Dermis microvascular lymphatic vessel endothelial cell (primary cell): Measurements from ENCODE around the gene ARHGEF16. TPM values are rescaled to one million over a fixed set of nuclear protein-coding genes. Genes with fewer than 3 reads are reported as not detected.

ENCODE experiments used
- DNase-seq, 2 donors: peaks; one replicate each; pipeline versions ENCODE4 v3.0.0 to v3.0.0-alpha.2; 2010; ENCODE audit warnings: low read depth in 2 of 2
- total RNA-seq: library from RNA; depleted of rRNA; stranded (reverse); fragments of >200 nt; gene quantifications from 2 replicates; pipeline ENCODE4 v1.2.1, GENCODE V29; 2014

The ARHGEF16 gene
- total RNA-seq, 1 donor from 2014 or later, result 0.39 TPM

DNA sequence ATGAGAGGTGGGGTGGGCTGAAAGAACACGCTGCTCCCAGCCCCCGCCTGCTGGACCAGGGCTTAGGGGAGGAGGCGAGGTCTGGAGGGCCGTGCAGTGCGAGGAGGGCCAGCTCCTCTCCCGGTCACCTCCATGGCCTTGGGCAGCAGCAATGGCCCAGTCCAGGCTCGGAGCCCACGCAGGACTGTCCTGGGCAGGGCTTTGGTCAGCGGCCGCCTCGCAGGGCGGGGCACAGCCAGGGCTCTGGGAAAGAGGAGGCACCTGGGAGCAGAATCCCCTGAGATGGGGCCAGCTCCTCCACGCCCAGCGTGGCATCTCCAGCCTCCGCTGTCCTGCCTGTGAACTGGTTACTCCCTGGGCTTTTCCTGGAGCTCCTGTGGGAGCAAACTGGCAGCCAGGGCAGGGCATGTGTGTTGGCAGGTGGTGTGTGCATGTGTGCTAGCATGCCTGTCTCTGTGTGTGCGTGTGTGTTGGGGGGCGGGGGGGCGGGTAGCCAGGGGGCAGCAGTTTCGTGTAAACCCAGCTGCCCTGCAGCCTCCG, 27.4 kb downstream of the ARHGEF16 start:
- no peak for DNase-seq

DNA sequence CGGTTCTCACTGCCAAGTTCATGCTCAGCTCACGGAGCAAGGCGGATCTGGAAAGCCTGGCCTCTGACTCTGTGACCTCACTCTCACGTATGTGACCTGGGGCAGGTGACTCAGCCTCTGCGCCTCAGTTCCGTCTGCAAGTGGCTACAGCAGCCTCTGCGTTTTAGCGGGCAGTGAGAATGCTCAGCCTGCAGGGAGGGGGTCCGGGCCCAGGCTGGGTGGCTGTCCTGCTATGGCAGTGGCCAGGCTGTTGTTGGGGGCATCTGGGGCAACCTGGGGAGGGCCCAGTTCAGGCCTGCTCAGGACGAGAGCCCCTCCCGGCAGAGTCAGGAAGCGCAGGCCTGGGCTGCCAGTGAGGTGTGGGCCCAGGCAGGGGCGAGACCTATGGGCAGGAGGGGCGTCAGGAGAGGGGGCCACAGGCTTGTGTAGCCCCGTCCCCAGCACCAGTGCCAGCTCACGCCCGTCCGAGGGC, 27.9 kb downstream of the ARHGEF16 start:
- peak; percentile 26 to 43 for DNase-seq

DNA sequence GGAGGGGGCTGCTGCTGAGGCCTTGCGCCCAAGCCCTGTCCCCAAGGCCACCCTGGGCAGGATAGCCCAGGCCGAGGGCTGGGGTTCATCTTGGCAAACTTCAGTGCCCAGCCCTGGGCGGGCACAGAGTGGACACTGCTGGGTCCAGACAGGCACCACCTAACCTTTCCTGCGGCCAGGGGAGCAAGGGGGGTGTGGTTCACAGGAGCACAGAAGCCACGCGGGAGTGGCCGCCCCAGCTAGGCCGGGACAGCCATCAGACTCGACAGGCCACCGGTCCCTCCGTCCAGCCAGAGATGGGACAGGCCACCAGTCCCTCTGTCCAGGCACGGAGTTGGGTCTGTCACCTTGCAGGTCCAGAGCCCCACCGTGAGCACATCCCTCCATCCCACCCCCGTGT, 28.9 kb downstream of the ARHGEF16 start:
- no peak for DNase-seq

DNA sequence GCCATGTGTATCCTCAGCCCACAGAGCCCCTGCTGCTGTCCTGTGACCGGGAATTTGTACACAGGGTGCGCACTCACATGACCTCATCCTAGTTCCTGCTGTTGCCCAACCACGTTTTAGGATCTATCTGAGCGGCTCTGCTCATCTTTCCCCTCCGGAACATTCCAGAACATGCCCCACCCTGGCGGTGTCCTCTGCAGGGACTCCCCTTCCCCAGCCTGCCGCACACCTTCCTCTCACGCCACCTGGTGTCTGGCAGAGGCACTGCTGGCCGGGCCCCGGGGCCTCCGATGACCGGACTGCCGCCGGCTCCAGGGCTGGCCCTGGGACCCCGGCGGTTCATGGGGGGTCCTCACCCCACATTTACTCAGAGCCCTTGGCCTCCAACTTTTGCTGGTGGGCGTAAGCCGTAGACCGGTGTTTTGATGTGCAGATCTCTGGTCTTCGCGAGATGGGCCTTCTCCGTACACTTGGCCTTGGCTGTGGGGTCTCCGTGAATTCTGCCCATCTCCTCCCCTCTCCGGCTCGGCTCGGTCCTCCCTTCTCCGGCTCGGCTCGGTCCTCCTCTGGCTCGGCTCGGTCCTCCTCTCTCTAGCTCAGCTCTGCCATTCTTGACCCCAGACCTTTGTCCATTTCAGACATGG, 29.5 kb downstream of the ARHGEF16 start:
- DNase-seq, result peak in 1 of 2 donors; percentile 39

DNA sequence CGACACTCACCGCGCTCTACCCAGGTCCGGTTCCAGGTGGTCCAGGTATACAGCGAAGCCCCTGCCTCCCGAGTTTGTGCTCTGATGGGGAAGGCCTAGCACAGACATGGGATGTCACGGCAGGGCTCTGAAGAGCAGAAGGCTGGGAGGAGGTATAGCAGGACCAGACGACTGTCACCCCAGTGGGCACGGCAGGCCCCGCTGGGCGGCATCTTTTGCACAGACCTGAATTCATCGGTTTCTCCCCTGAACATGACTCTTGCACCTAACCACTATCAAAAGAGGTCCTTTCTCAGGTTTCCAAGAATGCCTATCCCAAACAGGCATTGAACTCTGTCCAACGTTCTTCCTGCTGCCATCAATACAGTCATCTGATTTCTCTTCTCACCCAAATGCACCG, 30.6 kb downstream of the ARHGEF16 start:
- DNase-seq, result no peak

DNA sequence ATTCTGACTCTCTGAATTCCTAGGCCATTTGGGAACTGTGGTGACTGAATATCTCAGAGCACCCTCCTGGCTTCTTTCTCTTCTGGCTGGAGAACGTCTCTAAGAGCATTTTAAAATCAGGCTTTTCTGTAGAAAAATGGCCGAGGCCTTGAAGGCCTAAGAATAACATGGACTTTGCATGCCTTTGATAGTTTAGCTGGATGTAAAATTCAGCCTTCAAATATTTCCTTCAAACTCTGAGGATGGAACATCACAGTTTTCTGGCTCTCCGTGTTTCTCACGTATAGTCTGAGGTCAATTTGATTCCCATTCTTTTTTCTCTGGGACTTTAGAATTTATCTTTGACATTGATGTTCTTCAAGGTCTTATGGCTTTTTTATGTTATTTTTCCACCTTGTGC, 34.0 kb downstream of the ARHGEF16 start:
- no peak for DNase-seq

DNA sequence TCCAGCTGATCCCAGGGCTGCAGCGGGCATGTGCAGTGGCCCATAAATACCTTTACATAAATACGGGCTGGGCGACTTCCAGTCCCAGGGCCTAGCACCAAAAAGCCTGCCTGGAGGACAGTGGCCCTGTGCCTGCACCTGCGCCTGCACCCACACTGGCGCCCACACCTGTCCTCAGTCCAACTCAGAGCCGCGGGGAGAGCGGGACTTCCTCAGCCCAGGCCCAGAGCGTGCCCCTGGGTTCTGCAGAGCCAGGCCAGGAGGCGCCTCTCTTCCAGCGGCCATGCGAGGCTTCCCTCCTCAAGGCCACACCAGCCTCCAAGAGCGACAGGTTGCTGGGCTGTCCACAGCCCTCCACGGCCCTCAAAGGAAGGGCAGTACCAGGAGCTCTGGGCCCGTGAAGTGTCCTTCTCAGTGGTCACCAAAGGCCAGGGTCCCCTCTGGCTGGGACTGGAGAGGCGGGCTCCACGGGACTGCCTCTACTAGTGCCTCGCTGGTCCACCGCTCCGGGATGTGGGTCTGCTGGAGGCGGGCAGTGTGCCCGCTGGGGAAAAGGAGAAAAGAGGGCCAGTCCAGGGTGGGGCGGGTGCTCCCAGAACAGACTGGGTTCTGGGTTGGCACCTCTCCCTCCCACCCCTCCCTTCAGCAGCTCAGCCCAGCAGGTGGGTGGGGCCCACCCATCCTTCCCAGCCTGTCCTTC, 35.7 kb downstream of the ARHGEF16 start:
- DNase-seq, result no peak

DNA sequence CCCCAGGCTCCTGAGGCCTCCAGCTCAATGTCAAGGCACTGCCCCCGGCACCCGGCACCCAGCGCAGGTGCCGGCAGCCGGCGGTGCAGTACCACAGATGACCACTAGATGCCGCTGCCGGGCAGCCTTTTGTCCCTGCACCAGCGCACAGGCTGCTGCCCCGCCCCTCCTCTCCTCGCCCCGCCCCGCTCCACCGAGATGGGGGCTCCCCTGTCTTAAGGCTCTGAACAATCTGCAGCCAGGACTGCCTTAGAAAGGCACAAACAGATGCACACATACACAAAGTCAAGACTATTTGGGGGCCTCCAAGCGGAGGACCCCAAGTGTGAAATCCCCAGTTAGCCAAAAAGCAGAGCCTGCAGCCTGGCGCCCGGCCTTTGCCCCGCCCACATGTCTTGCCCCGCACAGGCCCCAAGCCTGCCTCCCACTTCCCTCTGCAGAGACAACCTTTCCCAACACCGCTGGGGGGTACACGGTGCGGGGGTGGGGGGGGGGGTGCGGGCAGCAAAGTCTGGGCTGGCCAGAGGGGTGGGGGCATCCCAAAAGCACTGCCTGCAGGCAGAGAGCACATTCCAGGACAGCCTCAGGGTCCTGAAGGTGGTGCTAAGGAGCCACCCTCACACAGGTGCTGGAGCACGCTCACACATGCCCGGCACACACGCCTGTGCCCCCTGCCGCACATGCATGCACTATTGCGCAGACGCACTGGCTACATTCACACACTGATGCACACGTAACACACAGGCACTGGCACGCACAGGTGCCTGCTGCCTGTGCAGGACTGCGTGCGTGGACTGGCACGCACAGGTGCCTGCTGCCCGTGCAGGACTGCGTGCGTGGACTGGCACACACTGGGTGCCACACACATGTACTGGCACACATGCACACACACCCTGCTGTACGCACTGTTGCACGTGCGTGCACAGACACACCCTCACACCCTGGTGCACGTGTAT, 37.1 kb downstream of the ARHGEF16 start:
- DNase-seq, result peak in 1 of 2 donors; percentile 48

DNA sequence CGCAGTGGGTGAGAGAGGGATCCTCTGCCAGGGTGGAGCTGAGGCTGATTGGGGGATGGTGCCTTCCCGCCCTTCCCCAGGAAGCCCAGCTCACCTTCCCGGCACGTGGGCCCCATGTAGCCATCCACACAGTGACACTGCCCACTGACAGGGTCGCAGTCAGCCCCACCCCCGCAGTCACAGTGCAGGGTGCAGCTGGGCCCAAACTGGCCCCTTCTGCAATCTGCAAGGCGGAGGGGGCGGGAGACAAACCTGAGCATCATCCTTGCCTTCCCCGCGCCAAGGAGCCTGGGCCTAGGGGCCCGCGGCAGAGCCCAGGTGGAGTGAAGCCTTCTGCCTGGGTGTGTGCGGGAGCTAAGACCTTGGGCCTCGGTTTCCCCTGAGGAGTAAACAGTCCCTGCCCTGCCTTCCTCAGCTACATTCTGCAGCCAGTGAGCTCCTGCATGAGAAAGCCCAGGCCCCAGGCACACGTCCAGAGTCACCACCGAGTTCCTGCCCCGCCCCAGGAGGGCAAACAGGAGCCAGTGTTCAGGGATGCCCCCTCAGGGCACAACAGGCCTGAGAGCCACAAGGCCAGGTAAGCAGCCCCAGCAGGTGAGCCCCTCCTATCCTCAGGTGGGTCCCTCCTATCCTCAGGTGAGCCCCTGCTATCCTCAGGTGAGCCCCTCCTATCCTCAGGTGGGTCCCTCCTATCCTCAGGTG, 38.2 kb downstream of the ARHGEF16 start:
- no peak for DNase-seq

DNA sequence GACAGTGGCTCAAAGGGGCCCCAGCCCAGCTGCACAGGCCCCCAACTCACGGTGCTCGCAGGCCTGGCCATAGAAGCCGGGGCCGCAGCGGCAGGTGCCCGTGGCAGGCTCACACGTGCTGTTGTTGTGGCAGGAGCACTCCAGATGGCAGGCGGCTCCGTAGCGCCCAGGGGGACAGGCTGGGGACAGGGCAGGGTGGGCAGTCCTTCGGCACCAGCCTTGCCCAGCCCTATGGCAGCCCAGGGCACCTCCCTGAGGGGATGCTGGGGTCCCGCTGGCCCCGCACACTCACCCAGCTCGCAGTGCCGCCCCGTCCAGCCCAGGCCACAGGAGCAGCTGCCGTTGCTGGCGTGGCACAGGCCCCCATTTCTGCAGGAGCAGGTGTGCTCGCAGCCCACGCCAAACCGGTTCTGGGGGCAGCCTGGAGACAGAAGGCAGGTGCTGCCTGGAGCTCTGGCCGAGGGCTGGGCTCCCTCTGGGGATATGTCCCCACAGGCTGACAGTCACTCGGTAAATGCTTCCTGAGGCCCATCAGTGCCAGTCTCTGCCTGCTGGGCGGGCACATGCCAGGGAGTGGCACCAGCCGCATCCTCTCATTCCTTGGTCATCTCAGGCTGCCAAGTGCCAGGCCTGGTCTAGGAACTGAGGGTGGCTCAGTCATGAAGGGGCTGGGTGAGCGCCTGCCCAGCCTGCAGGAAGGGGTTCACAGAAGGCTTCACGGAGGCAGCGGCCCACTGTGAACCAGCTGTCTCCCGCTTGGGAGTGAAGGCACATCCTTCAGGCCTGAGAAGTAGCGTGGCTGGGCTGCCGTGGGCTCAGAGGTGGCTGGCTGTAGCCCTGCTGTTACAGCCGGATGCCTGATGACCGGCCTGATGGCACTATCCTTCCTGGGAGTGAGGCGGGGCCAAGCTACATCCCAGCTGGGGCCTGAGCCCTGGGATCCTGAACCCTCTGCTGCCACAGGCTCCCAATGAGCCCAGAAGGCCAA, 40.1 kb downstream of the ARHGEF16 start:
- no peak for DNase-seq

DNA sequence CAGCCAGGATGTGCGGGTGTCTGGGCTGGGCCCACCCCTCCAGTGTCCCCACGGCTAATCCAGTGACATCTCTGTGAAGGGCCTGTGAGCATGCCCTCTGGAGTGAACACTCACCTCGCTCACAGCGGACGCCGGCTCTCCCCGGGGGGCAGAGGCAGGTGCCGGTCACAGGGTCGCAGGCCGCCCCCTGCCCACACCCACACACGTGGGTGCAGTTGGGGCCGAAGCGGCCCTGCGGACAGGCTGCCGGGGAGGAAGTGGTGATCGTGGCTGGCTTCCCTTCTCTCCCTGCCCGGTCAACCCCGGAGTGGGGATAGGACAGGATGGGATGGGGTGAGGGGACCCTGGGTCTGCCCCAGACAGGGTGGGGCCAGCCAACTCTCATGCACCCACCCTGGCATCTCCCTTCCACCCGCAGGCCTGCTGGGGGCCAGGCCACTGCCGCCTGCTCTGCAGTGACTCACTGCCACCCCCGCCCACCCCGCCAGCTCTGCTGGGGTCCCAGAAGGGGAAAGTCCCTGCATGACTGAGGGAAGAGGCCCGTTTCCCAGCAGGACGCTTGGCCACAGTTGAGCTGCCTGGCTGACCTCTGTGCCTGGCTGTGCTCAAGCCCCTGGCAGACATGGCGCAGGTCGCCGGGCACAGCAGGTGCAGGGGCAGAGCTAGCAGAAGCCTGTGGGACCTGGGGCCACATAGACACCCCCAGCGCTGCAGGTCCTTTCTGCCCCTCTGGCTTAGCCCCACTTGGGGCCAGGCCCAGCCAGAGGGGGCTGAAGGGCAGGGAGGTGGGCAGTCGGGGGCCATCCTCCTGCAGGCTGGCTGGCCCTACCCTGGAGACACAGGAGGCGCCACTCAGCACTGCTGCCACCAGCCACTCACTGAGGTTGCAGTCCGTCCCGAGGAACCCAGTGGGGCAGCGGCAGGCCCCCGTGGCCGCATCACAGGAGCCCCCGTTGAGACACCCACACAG, 41.6 kb downstream of the ARHGEF16 start:
- peak in 1 of 2 donors; percentile 52 for DNase-seq

DNA sequence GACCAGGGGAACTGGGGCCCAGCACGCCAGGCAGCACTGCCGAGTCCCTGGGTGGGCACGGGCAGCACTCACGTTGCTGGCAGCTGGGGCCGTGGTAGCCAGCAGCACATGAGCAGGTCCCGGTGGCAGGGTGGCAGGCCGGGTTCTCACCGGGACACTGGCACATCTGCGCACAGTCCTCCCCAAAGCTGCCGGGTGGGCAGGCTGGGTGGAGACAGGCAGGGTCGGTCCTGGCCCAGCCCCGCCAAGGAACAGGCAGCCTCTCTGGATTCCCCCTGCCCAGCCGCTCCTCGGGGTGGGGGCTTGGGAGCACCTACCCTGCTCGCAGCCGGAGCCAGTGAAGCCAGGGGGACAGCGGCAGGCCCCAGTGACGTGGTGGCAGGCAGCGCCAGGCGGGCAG, 42.5 kb downstream of the ARHGEF16 start:
- DNase-seq, result no peak

DNA sequence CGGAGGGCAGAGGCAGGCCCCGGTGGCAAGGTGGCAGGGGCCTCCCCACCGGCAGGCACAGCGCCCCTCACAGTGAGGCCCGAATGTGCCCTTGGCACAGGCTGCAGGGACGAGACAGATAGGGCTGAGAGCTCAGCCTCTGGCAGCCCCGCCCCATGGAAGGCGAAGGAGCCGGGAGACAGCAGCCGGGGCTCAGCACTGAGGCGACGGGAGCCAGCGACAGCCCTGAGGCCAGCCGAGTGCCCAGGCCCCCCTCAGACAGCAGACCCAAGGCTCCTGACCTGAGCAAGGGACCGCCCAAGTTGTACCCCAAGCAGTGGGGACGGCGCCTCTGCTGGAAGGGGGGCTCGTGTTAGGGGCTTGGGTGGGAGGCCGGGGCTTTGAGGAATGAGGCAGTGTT, 43.1 kb downstream of the ARHGEF16 start:
- DNase-seq, result no peak

DNA sequence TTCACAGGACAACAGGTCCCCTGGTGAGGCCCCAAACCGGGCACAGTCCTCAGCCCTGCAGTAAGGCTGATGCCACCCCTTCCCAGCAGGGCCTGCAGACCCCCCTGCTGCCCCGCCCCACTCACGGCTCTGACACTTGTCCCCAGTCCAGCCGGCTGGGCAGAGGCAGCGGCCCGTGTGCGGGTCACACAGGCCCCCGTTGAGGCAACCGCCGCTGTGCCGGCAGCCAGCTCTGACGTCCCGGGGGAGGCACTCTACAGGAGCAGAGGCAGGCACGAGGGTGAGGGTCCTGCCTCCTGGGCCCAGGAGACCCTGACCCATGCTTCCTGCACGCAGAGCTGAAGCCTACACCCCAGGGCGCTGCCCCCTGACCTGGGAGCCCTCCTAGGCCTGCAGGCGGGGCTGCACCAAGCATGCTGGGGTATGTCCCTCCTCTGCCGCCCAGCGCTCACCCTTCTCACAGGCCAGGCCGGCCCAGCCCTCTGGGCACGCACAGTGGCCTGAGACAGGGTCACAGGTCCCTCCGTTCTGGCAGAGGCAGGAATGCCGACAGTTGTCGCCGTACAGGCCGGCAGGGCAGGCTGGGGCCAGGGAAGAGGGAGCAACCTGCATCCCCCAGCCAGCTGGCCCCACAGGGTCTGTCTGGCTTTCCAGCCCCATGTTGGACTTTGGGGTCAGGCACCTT, 43.9 kb downstream of the ARHGEF16 start:
- no peak for DNase-seq

DNA sequence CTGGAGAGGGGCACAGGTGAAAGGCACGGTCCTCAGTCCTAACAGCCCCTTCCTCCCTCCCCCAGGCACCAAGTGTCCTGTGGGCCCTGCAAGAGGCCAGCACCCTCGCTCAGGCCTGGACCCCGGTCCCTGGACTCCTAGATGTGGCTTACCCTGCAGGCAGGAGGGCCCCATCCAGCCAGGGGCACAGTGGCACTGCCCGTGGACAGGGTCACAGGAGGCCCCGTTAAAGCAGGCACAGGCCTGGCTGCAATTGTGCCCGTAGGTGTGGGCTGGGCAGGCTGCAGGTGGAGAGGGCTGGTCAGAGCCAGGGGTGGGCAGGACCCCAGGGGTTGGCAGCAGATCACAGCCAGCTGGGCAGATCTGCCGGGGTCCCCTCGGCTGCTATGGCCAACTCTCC, 44.5 kb downstream of the ARHGEF16 start:
- DNase-seq, result no peak

DNA sequence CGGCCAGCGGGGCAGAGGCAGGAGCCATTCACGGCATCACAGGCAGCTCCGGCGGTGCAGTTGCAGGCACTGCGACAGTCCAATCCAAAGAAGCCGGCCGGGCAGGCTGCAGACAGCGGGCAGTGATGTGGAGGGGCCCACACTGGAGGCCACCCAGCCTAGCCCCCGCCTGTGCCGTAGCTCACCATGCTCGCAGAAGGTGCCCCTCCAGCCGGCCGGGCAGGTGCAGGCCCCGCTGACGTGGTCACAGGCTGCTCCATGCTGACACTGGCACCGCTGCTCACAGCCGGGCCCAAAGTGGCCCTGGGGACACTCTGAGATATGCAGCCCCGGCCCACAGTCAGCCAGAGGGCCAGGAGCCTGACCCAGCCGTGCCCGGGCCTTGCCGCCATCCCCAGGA, 45.1 kb downstream of the ARHGEF16 start:
- no peak for DNase-seq

DNA sequence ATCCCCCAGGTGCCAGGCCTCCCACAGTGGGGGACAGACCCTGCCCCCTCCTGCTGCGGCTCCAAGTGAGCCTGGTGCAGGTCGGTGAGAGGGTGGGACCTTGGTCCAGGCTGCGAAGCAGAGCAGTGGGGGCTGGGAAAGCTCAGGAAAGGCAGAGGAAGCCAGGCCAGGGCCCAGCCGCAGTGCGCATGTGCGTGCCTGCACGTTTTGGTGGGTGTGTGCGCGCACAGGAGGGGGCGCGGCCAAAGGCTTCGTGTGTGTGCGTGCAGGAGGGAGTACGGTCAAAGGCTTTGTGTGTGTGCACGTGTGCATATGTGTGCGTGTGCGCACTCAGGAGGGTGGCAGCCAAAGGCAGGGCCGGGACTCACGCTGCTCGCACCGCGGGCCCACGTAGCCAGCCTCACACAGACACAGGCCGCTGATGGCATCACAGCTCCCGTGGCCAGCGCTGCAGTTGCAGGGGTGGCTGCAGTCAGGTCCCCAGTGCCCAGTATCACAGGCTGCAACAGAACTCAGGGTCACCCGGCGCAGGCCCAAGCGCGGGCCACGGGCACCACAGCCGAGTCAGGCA, 45.9 kb downstream of the ARHGEF16 start:
- DNase-seq, result no peak

DNA sequence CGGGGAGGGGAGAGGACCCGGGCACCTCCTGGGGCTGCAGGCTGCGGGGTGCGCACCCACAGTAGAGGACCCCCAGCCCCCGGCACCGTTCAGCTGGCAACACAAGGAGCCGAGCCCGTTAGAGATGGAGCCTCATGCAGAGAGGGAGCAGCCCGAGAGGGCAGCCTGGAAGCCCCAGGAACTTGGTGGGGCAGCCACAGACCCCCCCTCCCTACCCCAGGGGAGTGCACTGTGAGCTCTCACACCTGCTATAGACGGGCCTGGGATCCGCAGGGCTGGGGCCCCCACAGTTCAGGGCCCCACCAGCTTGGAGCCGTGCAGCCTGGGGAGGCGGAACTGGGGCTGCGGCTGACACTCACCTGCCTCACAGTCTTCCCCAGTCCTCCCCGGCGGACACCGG, 47.0 kb downstream of the ARHGEF16 start:
- DNase-seq, result no peak
